ENCODE measurements around the gene LDLRAD2.
"Not testable (repeated sequence)": the region's sequence is repeated elsewhere in the genome, so short reads cannot be mapped to it uniquely, and the experiment has no call there.

Gene LDLRAD2

GRCh38 chr1:21783679-21784603 is 28.1 kb upstream of the LDLRAD2 start:
- peak; percentile 51 for DNase-seq

- DNase-seq, result not testable (repeated sequence)
These were observed 26.3 kb upstream of the LDLRAD2 start for GRCh38 chr1:21785764-21786163.

GRCh38 chr1:21786640-21787039 is 25.4 kb upstream of the LDLRAD2 start:
- DNase-seq, result no peak

GRCh38 chr1:21793104-21793503 is 19.0 kb upstream of the LDLRAD2 start:
- DNase-seq, result no peak

- DNase-seq, result no peak
These were observed 17.4 kb upstream of the LDLRAD2 start for GRCh38 chr1:21794656-21795055.

GRCh38 chr1:21795075-21795474 is 17.0 kb upstream of the LDLRAD2 start:
- DNase-seq, result no peak

GRCh38 chr1:21799730-21800129 is 12.3 kb upstream of the LDLRAD2 start:
- no peak for DNase-seq

- DNase-seq, result no peak
These were observed 11.0 kb upstream of the LDLRAD2 start for GRCh38 chr1:21801100-21801499.

GRCh38 chr1:21804536-21804935 is 7.5 kb upstream of the LDLRAD2 start:
- no peak for DNase-seq

GRCh38 chr1:21813542-21813941 is 1.5 kb downstream of the LDLRAD2 start:
- no peak for DNase-seq

GRCh38 chr1:21814241-21814918 is 2.3 kb downstream of the LDLRAD2 start:
- DNase-seq, result no peak

GRCh38 chr1:21814981-21815582 is 3.0 kb downstream of the LDLRAD2 start:
- DNase-seq, result no peak

GRCh38 chr1:21815724-21816321 is 3.8 kb downstream of the LDLRAD2 start:
- DNase-seq, result no peak

- peak; percentile 60 for DNase-seq
These were observed 4.7 kb downstream of the LDLRAD2 start for GRCh38 chr1:21816602-21817302.

GRCh38 chr1:21818656-21819055 is 6.6 kb downstream of the LDLRAD2 start:
- DNase-seq, result peak; percentile 10

- no peak for DNase-seq
These were observed 8.7 kb downstream of the LDLRAD2 start for GRCh38 chr1:21820597-21821232.

GRCh38 chr1:21821385-21822019 is 9.4 kb downstream of the LDLRAD2 start:
- DNase-seq, result no peak

- DNase-seq, result no peak
These were observed 10.3 kb downstream of the LDLRAD2 start for GRCh38 chr1:21822349-21822748.

- no peak for DNase-seq
These were observed 11.3 kb downstream of the LDLRAD2 start for GRCh38 chr1:21823206-21823979.

- DNase-seq, result no peak
These were observed 12.1 kb downstream of the LDLRAD2 start for GRCh38 chr1:21823980-21824702.

Measured in fibroblast of upper back skin (primary cell).